DMS114 treated with DMSO at 0.1 percent for 48 hours (cell line): ENCODE measurements around the gene TGFB2.
A peak's percentile ranks its signal among the peaks of the same experiment; 100 is the strongest.
"Not testable (repeated sequence)": the region's sequence is repeated elsewhere in the genome, so short reads cannot be mapped to it uniquely, and the experiment has no call there.

Source experiments
- DNase-seq: peaks from one replicate; lab custom pipeline; 2025; ENCODE audit not compliant: unreplicated experiment; lab: John Stamatoyannopoulos, UW

TGFB2 gene

GRCh38 chr1:218344814-218345672 lies at the start of gene TGFB2:
Gene TGFB2, plus strand, starts transcription at chr1:218345336. Its CDS starts 1,366 bp downstream, at chr1:218346702.
- DNase-seq: no peak

- no peak for DNase-seq
These were observed 49.0 kb upstream of the TGFB2 start for GRCh38 chr1:218296162-218296561.

GRCh38 chr1:218297461-218297860 lies 47.7 kb upstream of the TGFB2 start:
- DNase-seq: no peak

- DNase-seq: no peak
These were observed 47.3 kb upstream of the TGFB2 start for GRCh38 chr1:218297867-218298266.

GRCh38 chr1:218298398-218298797 lies 46.7 kb upstream of the TGFB2 start:
- no peak for DNase-seq

- DNase-seq: peak; percentile 16
These were observed 45.7 kb upstream of the TGFB2 start for GRCh38 chr1:218299416-218299815.

GRCh38 chr1:218301217-218301616 lies 43.9 kb upstream of the TGFB2 start:
- DNase-seq: no peak

GRCh38 chr1:218302155-218302554 lies 43.0 kb upstream of the TGFB2 start:
- DNase-seq: no peak

GRCh38 chr1:218303176-218303879 lies 41.8 kb upstream of the TGFB2 start:
- no peak for DNase-seq

GRCh38 chr1:218304281-218305039 lies 40.7 kb upstream of the TGFB2 start:
- no peak for DNase-seq

- no peak for DNase-seq
These were observed 39.6 kb upstream of the TGFB2 start for GRCh38 chr1:218305472-218306064.

GRCh38 chr1:218312509-218312908 lies 32.6 kb upstream of the TGFB2 start:
- no peak for DNase-seq

- no peak for DNase-seq
These were observed 30.8 kb upstream of the TGFB2 start for GRCh38 chr1:218314316-218314715.

GRCh38 chr1:218315638-218316037 lies 29.5 kb upstream of the TGFB2 start:
- DNase-seq: no peak

- DNase-seq: no peak
These were observed 28.1 kb upstream of the TGFB2 start for GRCh38 chr1:218317061-218317460.

- not testable (repeated sequence) for DNase-seq
These were observed 25.0 kb upstream of the TGFB2 start for GRCh38 chr1:218320182-218320581.

- DNase-seq: no peak
These were observed 22.4 kb upstream of the TGFB2 start for GRCh38 chr1:218322762-218323161.

- no peak for DNase-seq
These were observed 21.4 kb upstream of the TGFB2 start for GRCh38 chr1:218323568-218324225.

GRCh38 chr1:218324226-218324580 lies 20.9 kb upstream of the TGFB2 start:
- DNase-seq: no peak

GRCh38 chr1:218328769-218329168 lies 16.4 kb upstream of the TGFB2 start:
- DNase-seq: no peak
